ENCODE measurements around the gene GPR89B.

Gene GPR89B

DNA sequence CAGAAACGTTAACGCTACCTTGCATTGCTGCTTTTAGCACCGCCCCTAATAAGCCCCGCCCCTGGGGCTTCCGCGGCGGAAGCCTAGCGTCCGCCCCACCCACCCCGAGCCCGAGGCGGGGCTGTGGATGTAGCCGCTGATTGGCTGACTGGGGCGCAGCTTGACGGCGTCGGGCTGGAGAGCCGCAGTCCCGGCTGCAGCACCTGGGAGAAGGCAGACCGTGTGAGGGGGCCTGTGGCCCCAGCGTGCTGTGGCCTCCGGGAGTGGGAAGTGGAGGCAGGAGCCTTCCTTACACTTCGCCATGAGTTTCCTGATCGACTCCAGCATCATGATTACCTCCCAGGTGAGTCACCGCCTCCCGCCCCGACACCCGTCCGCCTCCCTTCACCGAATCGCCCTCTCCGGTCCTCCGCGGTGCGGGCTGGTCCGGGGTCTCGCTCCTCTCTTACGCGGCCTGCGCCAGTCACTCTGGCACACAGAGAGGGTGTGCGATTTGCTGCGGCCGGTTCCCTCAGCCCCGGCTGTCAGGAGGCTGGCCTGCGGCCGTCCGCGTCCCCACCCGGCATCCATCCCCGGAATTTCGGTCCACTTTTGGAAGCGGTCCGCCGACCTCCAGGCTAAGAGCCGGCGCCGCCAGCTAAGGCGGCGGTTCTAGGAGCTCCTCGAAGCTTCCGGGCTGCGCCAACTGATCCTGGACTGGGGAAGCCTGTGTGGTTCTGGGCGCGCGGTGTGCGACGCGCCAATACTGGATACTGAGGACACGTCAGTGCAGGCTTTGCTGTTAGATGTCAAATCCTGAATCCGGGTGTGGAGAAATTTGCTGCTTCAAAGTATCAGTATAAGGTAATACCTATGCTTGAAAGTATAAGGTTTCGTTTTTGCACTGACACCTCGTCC lies at the start of gene GPR89B:
Gene GPR89B (plus strand): TSS at position 185 of the 897 bp plus-strand sequence. CDS start 117 bp downstream, at position 302.
- peak within 1 kb of the TSS; percentile 72 for H3K4me3 ChIP-seq (ENCODE audit: control insufficient read depth, low read depth, low read length)
- DNase-seq (ENCODE audit: low read depth): peak; percentile 73

DNA sequence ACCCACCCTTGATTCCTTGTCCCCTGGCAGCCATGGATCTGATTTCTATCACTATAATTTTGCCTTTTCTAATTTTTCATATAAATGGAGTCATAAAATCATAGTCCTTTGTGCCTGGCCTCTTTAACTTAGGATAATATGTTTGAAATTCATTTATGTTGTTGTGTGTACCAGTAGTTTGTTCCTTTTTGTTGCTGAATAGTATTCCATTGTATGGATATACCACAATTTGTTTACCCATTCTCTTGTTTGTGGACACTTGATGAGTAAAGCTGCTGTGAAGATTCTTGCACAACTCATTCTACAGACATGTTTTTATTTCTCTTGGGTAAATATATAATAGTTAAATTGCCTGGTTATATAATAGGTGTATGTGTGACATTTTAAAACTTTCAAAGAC lies 48.3 kb upstream of the GPR89B start:
- H3K4me3 ChIP-seq (ENCODE audit: control insufficient read depth, low read depth, low read length): no peak overlapping the region
- no peak for DNase-seq (ENCODE audit: low read depth)
- TF ChIP-seq, protein P1, sequence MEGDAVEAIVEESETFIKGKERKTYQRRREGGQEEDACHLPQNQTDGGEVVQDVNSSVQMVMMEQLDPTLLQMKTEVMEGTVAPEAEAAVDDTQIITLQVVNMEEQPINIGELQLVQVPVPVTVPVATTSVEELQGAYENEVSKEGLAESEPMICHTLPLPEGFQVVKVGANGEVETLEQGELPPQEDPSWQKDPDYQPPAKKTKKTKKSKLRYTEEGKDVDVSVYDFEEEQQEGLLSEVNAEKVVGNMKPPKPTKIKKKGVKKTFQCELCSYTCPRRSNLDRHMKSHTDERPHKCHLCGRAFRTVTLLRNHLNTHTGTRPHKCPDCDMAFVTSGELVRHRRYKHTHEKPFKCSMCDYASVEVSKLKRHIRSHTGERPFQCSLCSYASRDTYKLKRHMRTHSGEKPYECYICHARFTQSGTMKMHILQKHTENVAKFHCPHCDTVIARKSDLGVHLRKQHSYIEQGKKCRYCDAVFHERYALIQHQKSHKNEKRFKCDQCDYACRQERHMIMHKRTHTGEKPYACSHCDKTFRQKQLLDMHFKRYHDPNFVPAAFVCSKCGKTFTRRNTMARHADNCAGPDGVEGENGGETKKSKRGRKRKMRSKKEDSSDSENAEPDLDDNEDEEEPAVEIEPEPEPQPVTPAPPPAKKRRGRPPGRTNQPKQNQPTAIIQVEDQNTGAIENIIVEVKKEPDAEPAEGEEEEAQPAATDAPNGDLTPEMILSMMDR (conservative IDR thresholded peaks at IDR 0.05; ENCODE audit: control insufficient read depth, insufficient read depth, low read depth, low read length): no peak

DNA sequence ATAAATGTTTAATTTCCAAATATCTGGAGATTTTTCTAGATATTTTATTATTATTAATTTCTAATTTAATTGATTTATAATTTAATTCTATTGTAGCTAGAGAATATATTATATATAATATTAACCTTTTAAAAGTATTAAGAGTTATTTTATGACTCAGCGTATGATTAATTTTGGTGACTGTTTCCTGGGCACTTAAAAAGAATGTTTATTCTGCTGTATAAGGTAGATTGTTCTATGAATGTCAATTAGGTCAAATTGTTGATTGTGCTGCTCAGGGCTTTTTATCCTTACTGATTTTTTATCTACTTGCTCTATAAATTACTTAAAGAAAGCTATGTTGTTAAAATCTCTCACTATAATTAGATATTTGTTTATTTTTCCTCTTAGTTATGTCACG lies 45.7 kb upstream of the GPR89B start:
- no peak for DNase-seq (ENCODE audit: low read depth)
- no peak overlapping the region for H3K4me3 ChIP-seq (ENCODE audit: control insufficient read depth, low read depth, low read length)
- TF ChIP-seq, protein P1 (conservative IDR thresholded peaks at IDR 0.05; ENCODE audit: control insufficient read depth, insufficient read depth, low read depth, low read length): no peak

DNA sequence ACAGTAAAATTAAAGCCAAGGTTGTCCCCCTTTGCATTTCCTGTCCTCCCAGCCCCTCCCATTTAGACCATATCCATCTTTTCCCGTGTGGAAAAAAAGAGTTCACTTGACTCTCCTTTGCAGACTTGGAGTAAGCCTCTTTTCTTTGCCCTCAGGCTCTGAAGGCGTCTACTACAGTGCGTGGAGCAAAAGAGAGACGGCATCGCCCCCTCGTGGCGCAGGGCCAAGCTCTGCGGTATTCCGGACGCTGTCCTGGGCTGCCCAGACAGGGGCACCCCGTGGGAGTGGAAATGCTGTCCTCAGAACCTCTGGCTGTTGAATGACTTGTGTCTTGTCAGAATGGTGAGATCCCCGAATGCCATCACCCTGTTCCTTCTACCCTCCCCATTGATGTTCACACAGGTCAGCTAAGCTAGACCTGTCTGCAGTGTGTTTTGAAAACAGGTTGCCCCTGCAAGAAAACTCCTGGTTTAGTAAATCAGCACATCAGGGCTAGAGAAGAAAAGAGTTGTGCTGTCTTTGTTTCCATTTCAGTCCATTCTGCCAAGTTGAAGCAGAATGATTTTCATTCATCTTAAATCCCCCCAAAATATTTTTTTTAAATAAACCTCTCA lies 37.9 kb upstream of the GPR89B start:
- peak; percentile 22 for DNase-seq (ENCODE audit: low read depth)
- no peak overlapping the region for H3K4me3 ChIP-seq (ENCODE audit: control insufficient read depth, low read depth, low read length)
- TF ChIP-seq, protein P1 (conservative IDR thresholded peaks at IDR 0.05; ENCODE audit: control insufficient read depth, insufficient read depth, low read depth, low read length): peak; percentile 28

DNA sequence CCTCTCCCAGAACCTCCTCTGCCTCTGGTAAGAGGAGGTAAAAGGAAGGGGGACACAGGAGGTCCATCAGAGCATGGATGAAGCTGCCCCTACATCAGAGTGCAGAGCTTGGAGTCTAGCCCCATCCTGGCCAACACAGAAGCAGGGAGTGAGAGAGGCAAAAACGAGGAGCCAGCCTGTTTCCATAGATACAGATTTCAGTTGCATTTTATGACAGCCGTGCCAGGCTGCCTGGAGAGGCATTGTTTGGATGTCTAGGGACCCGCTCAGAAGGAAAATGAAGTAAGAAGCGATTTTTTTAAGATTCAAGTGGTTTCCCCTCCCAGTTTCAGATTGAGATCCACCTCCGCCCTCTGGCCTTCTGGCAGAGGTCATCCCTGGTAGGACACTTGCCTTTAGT lies 37.1 kb upstream of the GPR89B start:
- H3K4me3 ChIP-seq (ENCODE audit: control insufficient read depth, low read depth, low read length): no peak overlapping the region
- TF ChIP-seq, protein P1 (conservative IDR thresholded peaks at IDR 0.05; ENCODE audit: control insufficient read depth, insufficient read depth, low read depth, low read length): no peak
- DNase-seq (ENCODE audit: low read depth): no peak

DNA sequence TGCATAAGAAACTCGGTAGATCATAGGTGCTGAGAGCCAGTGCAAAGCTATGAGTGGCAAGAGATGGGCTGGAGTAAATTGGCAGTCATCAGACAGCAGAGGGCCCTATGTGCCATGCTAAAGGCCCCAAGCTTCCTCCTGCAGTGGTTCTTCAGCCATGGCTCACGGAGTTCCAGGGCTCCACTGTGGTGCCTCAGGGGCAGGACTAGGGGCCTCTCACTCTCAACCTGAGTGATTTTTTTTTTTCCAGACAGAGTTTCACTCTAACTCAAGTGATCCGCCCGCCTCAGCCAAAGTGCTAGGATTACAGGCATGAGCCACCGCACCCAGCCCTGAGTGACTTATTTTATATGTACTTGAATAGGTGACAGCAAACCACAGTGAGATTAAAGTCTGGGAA lies 36.0 kb upstream of the GPR89B start:
- no peak overlapping the region for H3K4me3 ChIP-seq (ENCODE audit: control insufficient read depth, low read depth, low read length)
- TF ChIP-seq, protein P1 (conservative IDR thresholded peaks at IDR 0.05; ENCODE audit: control insufficient read depth, insufficient read depth, low read depth, low read length): no peak
- no peak for DNase-seq (ENCODE audit: low read depth)

DNA sequence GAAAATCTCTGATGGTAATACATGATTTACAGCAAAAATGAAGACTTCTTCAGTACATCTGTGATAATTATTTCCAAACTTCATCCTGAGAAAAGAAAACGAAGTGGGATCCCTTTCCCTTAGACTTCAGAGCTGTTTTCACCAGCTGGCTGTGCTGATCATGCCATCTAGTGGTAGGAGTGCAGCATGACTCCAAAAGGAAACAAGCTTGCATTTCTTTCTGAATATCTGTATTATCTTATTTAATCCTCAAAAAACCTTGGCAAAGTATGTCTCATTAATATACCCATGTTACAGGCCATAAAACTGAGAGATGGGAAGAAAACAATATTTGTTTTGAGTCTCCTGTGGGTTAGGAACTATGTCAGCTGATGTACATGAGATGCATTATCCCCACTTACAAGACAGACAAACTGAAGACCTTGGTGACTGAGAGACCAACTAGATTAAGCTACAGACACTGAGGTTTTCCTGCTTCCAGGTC lies 35.4 kb upstream of the GPR89B start:
- DNase-seq (ENCODE audit: low read depth): peak; percentile 63
- H3K4me3 ChIP-seq (ENCODE audit: control insufficient read depth, low read depth, low read length): no peak overlapping the region
- TF ChIP-seq, protein P1 (conservative IDR thresholded peaks at IDR 0.05; ENCODE audit: control insufficient read depth, insufficient read depth, low read depth, low read length): peak; percentile 99
